ENCODE measurements around the gene ADAMTS10. TPM values are rescaled to one million over a fixed set of nuclear protein-coding genes. Genes with fewer than 3 reads are reported as not detected.

The ADAMTS10 gene
- polyA plus RNA-seq, 2 donors = 7.3 to 11.7 TPM

GRCh38 chr19:8552810-8553209, 57.7 kb downstream of the ADAMTS10 start:
- no peaks in the 10 kb centered on the region for H3K9me3 ChIP-seq (ENCODE audit: control insufficient read depth in 2 of 2, insufficient read depth in 1 of 2, low read depth in 1 of 2, low read length in 1 of 2)
- no peaks in the 10 kb centered on the region for H3K4me1 ChIP-seq (ENCODE audit: control insufficient read depth in 2 of 2, insufficient read depth in 2 of 2, low read length in 1 of 2)
- no peaks in the 10 kb centered on the region for H3K36me3 ChIP-seq (ENCODE audit: control insufficient read depth in 2 of 2, insufficient read depth in 2 of 2, low read length in 1 of 2)
- no peaks in the 10 kb centered on the region for H3K27me3 ChIP-seq (ENCODE audit: control insufficient read depth in 1 of 2, insufficient read depth in 2 of 2, low read length in 2 of 2)
- no peak overlapping the region for H3K4me3 ChIP-seq (ENCODE audit: low read depth in 1 of 2, low read length in 2 of 2)
- 71 to 77% methylated on average over 10 of the region's 10 CpGs for WGBS, 2 donors
- H3K27ac ChIP-seq (ENCODE audit: low read depth in 2 of 2, low read length in 1 of 2) = no peak overlapping the region

DNA sequence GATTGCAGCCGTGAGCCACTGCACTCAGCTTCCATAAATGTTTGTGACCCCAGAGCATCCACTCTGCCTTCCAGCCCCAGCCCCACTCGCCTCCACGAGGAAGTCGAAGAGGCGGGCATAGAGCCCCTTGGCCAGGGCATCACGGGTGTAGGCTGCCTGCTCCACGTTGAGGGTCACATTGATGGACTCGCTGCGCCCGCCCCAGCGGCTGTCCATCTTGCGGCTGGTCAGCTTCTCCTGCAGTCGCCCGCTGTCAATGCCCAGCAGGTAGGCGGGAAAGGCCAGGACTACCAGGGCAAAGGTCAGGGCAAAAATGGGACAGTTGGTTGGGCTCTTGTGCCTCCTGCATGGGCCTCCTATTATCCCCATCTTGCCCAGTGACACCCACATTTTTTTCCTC, 60.4 kb downstream of the ADAMTS10 start:
- H3K27me3 ChIP-seq (ENCODE audit: control insufficient read depth in 1 of 2, insufficient read depth in 2 of 2, low read length in 2 of 2) = no peaks in the 10 kb centered on the region
- no peak overlapping the region for H3K4me3 ChIP-seq (ENCODE audit: low read depth in 1 of 2, low read length in 2 of 2)
- no peaks in the 10 kb centered on the region for H3K9me3 ChIP-seq (ENCODE audit: control insufficient read depth in 2 of 2, insufficient read depth in 1 of 2, low read depth in 1 of 2, low read length in 1 of 2)
- H3K27ac ChIP-seq (ENCODE audit: low read depth in 2 of 2, low read length in 1 of 2) = no peak overlapping the region
- H3K36me3 ChIP-seq (ENCODE audit: control insufficient read depth in 2 of 2, insufficient read depth in 2 of 2, low read length in 1 of 2) = no peaks in the 10 kb centered on the region
- WGBS, 2 donors = 93 to 96% methylated on average over 15 of the region's 15 CpGs
- no peaks in the 10 kb centered on the region for H3K4me1 ChIP-seq (ENCODE audit: control insufficient read depth in 2 of 2, insufficient read depth in 2 of 2, low read length in 1 of 2)

DNA sequence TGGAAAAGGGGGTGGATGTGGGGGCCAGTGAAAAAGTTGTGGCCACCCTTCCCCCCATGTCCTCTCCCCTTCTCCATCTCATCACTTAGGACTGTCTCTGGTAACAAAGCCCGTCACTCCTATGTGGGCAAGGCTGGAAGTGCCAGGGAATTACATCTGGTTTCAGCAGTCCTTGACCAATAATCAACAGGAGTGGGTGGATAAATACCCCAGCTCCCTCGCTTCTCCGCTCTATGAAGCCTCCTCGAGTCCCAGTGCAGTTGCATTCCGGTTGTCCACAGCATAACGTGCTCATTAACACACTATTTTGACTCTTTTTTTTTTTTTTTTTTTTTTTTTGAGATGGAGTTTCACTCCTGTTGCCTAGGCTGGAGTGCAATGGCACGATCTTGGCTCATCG, 64.8 kb downstream of the ADAMTS10 start:
- Histone ChIP-seq H3K27ac (ENCODE audit: low read depth in 2 of 2, low read length in 1 of 2) (no peak overlapping the region), H3K4me3 (ENCODE audit: low read depth in 1 of 2, low read length in 2 of 2) (no peak overlapping the region), H3K4me1 (ENCODE audit: control insufficient read depth in 2 of 2, insufficient read depth in 2 of 2, low read length in 1 of 2) (no peaks in the 10 kb centered on the region), H3K36me3 (ENCODE audit: control insufficient read depth in 2 of 2, insufficient read depth in 2 of 2, low read length in 1 of 2) (no peaks in the 10 kb centered on the region), H3K9me3 (ENCODE audit: control insufficient read depth in 2 of 2, insufficient read depth in 1 of 2, low read depth in 1 of 2, low read length in 1 of 2) (no peaks in the 10 kb centered on the region), H3K27me3 (ENCODE audit: control insufficient read depth in 1 of 2, insufficient read depth in 2 of 2, low read length in 2 of 2) (no peaks in the 10 kb centered on the region)
- WGBS, 2 donors = 94 to 99% methylated on average over 8 of the region's 8 CpGs

DNA sequence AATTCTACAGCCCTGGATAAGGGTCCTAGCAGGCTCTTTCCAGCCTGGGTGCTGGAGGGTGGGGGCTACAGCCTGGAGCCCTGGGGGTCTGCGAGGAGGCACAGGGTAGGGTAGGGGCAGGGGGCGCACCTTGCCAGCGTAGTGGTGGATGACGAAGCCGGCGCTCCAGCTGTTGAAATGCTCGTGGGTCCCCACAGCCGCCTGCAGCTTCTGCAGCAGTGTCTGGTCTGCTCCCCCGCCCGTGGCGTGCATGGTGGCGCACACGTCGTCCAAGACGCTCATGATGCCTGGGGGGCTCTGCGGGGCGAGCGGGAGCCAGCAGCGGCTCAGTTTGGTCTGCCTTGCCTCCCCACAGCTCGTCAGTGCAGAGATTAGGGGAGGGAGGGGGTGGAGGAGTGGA, 66.3 kb downstream of the ADAMTS10 start:
- Histone ChIP-seq H3K9me3 (ENCODE audit: control insufficient read depth in 2 of 2, insufficient read depth in 1 of 2, low read depth in 1 of 2, low read length in 1 of 2) (no peaks in the 10 kb centered on the region), H3K27ac (ENCODE audit: low read depth in 2 of 2, low read length in 1 of 2) (no peak overlapping the region), H3K4me1 (ENCODE audit: control insufficient read depth in 2 of 2, insufficient read depth in 2 of 2, low read length in 1 of 2) (no peaks in the 10 kb centered on the region), H3K4me3 (ENCODE audit: low read depth in 1 of 2, low read length in 2 of 2) (no peak overlapping the region), H3K36me3 (ENCODE audit: control insufficient read depth in 2 of 2, insufficient read depth in 2 of 2, low read length in 1 of 2) (no peaks in the 10 kb centered on the region), H3K27me3 (ENCODE audit: control insufficient read depth in 1 of 2, insufficient read depth in 2 of 2, low read length in 2 of 2) (no peaks in the 10 kb centered on the region)
- 95 to 97% methylated on average over 20 of the region's 20 CpGs for WGBS, 2 donors

DNA sequence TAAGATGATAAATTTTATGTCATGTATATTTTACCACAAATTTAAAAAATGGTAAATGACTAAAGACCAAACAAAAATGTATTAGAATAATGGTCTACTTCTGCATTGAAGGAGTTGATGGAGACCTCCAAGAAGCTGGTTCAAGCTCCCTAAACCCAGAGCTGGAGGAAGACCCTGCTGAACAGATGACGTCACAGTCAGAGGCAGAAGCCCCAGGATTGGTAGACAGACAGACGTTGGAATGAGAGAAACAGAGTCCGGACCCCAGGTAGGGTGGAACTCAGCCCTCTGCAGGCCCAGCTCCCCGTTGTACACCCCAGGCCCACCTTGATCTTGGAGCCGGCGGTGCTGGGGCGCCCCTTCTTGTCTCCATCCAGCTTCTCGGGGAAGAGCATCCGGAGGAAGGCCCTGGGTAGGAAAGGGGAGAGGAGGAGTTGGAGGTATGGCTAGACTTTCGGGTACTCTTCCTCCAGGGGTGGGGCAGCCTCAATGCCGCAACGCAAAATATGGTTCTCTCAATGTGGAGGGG, 70.8 kb downstream of the ADAMTS10 start:
- Histone ChIP-seq H3K9me3 (ENCODE audit: control insufficient read depth in 2 of 2, insufficient read depth in 1 of 2, low read depth in 1 of 2, low read length in 1 of 2) (no peaks in the 10 kb centered on the region), H3K4me1 (ENCODE audit: control insufficient read depth in 2 of 2, insufficient read depth in 2 of 2, low read length in 1 of 2) (no peaks in the 10 kb centered on the region), H3K4me3 (ENCODE audit: low read depth in 1 of 2, low read length in 2 of 2) (no peak overlapping the region), H3K27me3 (ENCODE audit: control insufficient read depth in 1 of 2, insufficient read depth in 2 of 2, low read length in 2 of 2) (no peaks in the 10 kb centered on the region), H3K36me3 (ENCODE audit: control insufficient read depth in 2 of 2, insufficient read depth in 2 of 2, low read length in 1 of 2) (no peaks in the 10 kb centered on the region), H3K27ac (ENCODE audit: low read depth in 2 of 2, low read length in 1 of 2) (no peak overlapping the region)
- WGBS, 2 donors = 94 to 95% methylated on average over 12 of the region's 12 CpGs

- Histone ChIP-seq H3K4me3 (ENCODE audit: low read depth in 1 of 2, low read length in 2 of 2) (no peak overlapping the region), H3K27ac (ENCODE audit: low read depth in 2 of 2, low read length in 1 of 2) (no peak overlapping the region), H3K9me3 (ENCODE audit: control insufficient read depth in 2 of 2, insufficient read depth in 1 of 2, low read depth in 1 of 2, low read length in 1 of 2) (no peaks in the 10 kb centered on the region), H3K36me3 (ENCODE audit: control insufficient read depth in 2 of 2, insufficient read depth in 2 of 2, low read length in 1 of 2) (no peaks in the 10 kb centered on the region), H3K27me3 (ENCODE audit: control insufficient read depth in 1 of 2, insufficient read depth in 2 of 2, low read length in 2 of 2) (no peaks in the 10 kb centered on the region), H3K4me1 (ENCODE audit: control insufficient read depth in 2 of 2, insufficient read depth in 2 of 2, low read length in 1 of 2) (no peaks in the 10 kb centered on the region)
- 92 to 95% methylated on average over 3 of the region's 3 CpGs for WGBS, 2 donors
Measured at GRCh38 chr19:8537099-8537498, 73.4 kb downstream of the ADAMTS10 start.

DNA sequence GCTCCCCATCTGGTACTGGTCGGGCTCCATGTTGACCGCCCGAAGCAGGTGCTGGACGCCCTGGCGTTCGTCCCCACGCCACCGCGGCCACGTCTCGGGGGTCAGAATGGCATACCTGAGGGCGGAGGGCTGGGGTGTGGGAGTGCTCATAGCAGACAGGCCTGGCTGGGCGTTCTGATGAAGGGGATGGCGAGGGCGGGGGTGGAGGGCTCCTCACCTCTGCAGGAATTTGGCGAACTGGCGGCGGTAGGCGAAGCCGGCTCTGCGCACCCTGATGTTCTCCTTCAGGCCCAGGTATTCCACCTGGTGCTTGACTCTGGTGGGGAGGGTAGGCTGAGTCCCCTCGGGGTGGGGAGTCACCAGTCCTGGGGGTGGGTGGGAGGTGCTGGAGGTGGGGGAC, 74.2 kb downstream of the ADAMTS10 start:
- 74 to 81% methylated on average over 22 of the region's 22 CpGs for WGBS, 2 donors
- no peaks in the 10 kb centered on the region for H3K36me3 ChIP-seq (ENCODE audit: control insufficient read depth in 2 of 2, insufficient read depth in 2 of 2, low read length in 1 of 2)
- no peak overlapping the region for H3K27ac ChIP-seq (ENCODE audit: low read depth in 2 of 2, low read length in 1 of 2)
- H3K27me3 ChIP-seq (ENCODE audit: control insufficient read depth in 1 of 2, insufficient read depth in 2 of 2, low read length in 2 of 2) = no peaks in the 10 kb centered on the region
- H3K4me1 ChIP-seq (ENCODE audit: control insufficient read depth in 2 of 2, insufficient read depth in 2 of 2, low read length in 1 of 2) = no peaks in the 10 kb centered on the region
- no peak overlapping the region for H3K4me3 ChIP-seq (ENCODE audit: low read depth in 1 of 2, low read length in 2 of 2)
- H3K9me3 ChIP-seq (ENCODE audit: control insufficient read depth in 2 of 2, insufficient read depth in 1 of 2, low read depth in 1 of 2, low read length in 1 of 2) = no peaks in the 10 kb centered on the region

DNA sequence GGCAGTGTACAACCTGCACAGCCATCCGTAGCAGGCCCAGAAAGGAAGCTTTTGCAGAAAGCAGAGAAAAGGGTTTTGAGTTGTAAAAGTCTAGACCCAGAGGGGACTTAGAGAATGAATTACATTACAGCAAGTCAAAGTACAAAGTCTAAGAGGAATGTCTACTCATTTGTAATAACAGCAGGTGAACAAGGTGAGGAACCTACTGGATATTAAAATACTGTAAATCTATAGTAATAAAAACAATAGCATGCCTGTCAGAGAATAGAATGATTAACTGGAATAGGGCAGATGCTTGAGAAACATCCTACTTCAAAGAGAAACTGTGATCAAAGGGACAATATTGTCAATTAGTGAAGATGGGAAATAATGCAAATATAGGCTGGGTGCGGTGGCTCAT, 78.3 kb downstream of the ADAMTS10 start:
- Histone ChIP-seq H3K36me3 (ENCODE audit: control insufficient read depth in 2 of 2, insufficient read depth in 2 of 2, low read length in 1 of 2) (peaks cover 0 to 3% of the 10 kb centered on the region in 2 donors), H3K4me1 (ENCODE audit: control insufficient read depth in 2 of 2, insufficient read depth in 2 of 2, low read length in 1 of 2) (peaks cover 0 to 2% of the 10 kb centered on the region in 2 donors), H3K9me3 (ENCODE audit: control insufficient read depth in 2 of 2, insufficient read depth in 1 of 2, low read depth in 1 of 2, low read length in 1 of 2) (no peaks in the 10 kb centered on the region), H3K27me3 (ENCODE audit: control insufficient read depth in 1 of 2, insufficient read depth in 2 of 2, low read length in 2 of 2) (no peaks in the 10 kb centered on the region), H3K27ac (ENCODE audit: low read depth in 2 of 2, low read length in 1 of 2) (no peak overlapping the region), H3K4me3 (ENCODE audit: low read depth in 1 of 2, low read length in 2 of 2) (no peak overlapping the region)
- 62 to 73% methylated on average over 2 of the region's 2 CpGs for WGBS, 2 donors

DNA sequence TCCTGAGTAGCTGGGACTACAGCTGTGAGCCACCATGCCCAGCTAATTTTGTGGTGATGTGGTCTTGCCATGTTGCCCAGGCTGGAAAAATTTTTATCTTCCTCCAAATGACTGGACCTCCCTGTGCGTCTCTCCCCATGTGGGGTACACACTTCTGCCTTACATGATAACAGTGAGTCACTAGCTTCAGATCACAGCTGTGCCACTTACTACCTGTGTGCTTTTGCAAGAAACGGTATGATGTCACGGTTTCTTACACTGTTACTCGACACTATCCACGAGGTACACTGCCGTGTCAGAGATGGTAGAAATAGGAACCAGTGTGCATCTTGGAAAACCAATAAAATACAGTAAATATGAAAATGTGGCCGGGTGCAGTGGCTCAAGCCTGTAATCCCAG, 79.0 kb downstream of the ADAMTS10 start:
- peaks cover 0 to 6% of the 10 kb centered on the region in 2 donors for H3K36me3 ChIP-seq (ENCODE audit: control insufficient read depth in 2 of 2, insufficient read depth in 2 of 2, low read length in 1 of 2)
- 88 to 91% methylated on average over 7 of the region's 7 CpGs for WGBS, 2 donors

More for the DNA sequence above, 79.0 kb downstream of the ADAMTS10 start:
- H3K9me3 ChIP-seq (ENCODE audit: control insufficient read depth in 2 of 2, insufficient read depth in 1 of 2, low read depth in 1 of 2, low read length in 1 of 2) = no peaks in the 10 kb centered on the region
- no peaks in the 10 kb centered on the region for H3K27me3 ChIP-seq (ENCODE audit: control insufficient read depth in 1 of 2, insufficient read depth in 2 of 2, low read length in 2 of 2)
- H3K4me1 ChIP-seq (ENCODE audit: control insufficient read depth in 2 of 2, insufficient read depth in 2 of 2, low read length in 1 of 2) = peaks cover 0 to 8% of the 10 kb centered on the region in 2 donors
- no peak overlapping the region for H3K27ac ChIP-seq (ENCODE audit: low read depth in 2 of 2, low read length in 1 of 2)
- H3K4me3 ChIP-seq (ENCODE audit: low read depth in 1 of 2, low read length in 2 of 2) = no peak overlapping the region
